OCI-LY7 (cell line): ENCODE results near the gene SAP30L. TPM values are rescaled to one million over a fixed set of nuclear protein-coding genes. Genes with fewer than 3 reads are reported as not detected.

Experiments
- BruUV-seq: library from RNA; stranded (reverse); fragments of 400-500 nt; replicated peaks from 2 replicates; lab custom pipeline; 2021; lab: Mats Ljungman, UMichigan
- CTCF ChIA-PET: fragments of 300-600 bp; sonication (Branson Sonifier 250); formaldehyde crosslinking; loops from one replicate; lab custom pipeline; 2022; ENCODE audit warnings: antibody characterized with exemption; ENCODE audit not compliant: unreplicated experiment; lab: Charles Lee
- POLR2A ChIA-PET: fragments of 300-600 bp; sonication (Branson Sonifier 250); formaldehyde crosslinking; loops from one replicate; lab custom pipeline; 2022; ENCODE audit warnings: antibody characterized with exemption; lab: Charles Lee
- DNase-seq: peaks from one replicate; pipeline ENCODE4 v3.0.0-alpha.2; 2015; ENCODE audit warnings: low spot score
- H2AFZ ChIP-seq: fragments of 200-600 bp; sonication (generic), shearing (Covaris generic); 2 replicates; pipeline ENCODE4 v1.6.1; 2014; ENCODE audit warnings: mild to moderate bottlenecking, antibody characterized with exemption, low read length, moderate library complexity
- H3K27ac ChIP-seq: fragments of 200-600 bp; sonication (generic); 2 replicates; pipeline ENCODE4 v1.5.1; 2014; ENCODE audit warnings: mixed run types, low read depth, mild to moderate bottlenecking, moderate library complexity, low read length, inconsistent platforms; ENCODE audit not compliant: poor library complexity, severe bottlenecking
- H3K36me3 ChIP-seq: fragments of 200-600 bp; sonication (generic); 2 replicates; pipeline ENCODE4 v1.6.1; 2014; ENCODE audit warnings: mild to moderate bottlenecking, antibody characterized with exemption, low read length, moderate library complexity, mixed read lengths; ENCODE audit not compliant: insufficient read depth
- H3K4me1 ChIP-seq: fragments of 200-600 bp; sonication (generic); 2 replicates; pipeline ENCODE4 v1.5.1; 2014; ENCODE audit warnings: mild to moderate bottlenecking, low read length; ENCODE audit not compliant: insufficient read depth, poor library complexity, severe bottlenecking
- H3K4me2 ChIP-seq: fragments of 200-600 bp; sonication (generic); 2 replicates; pipeline ENCODE4 v1.6.1; 2014; ENCODE audit warnings: mild to moderate bottlenecking, low read length
- H3K4me3 ChIP-seq: fragments of 200-600 bp; sonication (generic); 2 replicates; pipeline ENCODE4 v1.5.1; 2014; ENCODE audit warnings: mild to moderate bottlenecking, low read depth, low read length; ENCODE audit not compliant: poor library complexity, severe bottlenecking
- H3K79me2 ChIP-seq: fragments of 200-600 bp; sonication (generic); 2 replicates; pipeline ENCODE4 v1.6.1; 2016; ENCODE audit warnings: low read depth, mild to moderate bottlenecking, low read length, moderate library complexity, mixed read lengths; ENCODE audit not compliant: insufficient read depth
- H3K9me2 ChIP-seq: fragments of 200-600 bp; sonication (generic); 2 replicates; pipeline ENCODE4 v1.6.1; 2016; ENCODE audit warnings: mild to moderate bottlenecking, low read length, mixed read lengths; ENCODE audit not compliant: insufficient read depth
- H3K9me3 ChIP-seq: fragments of 200-600 bp; sonication (generic); 2 replicates; pipeline ENCODE4 v1.6.1; 2014; ENCODE audit warnings: mild to moderate bottlenecking, mixed run types, low read length, mixed read lengths
- H4K20me1 ChIP-seq: fragments of 200-600 bp; sonication (generic); 2 replicates; pipeline ENCODE4 v1.6.1; 2014; ENCODE audit warnings: mild to moderate bottlenecking, antibody characterized with exemption, low read length, moderate library complexity, mixed read lengths; ENCODE audit not compliant: insufficient read depth
- EZH2phosphoT487 ChIP-seq: fragments of 200-600 bp; sonication (generic); IDR thresholded peaks from 2 replicates; pipeline ENCODE4 v1.6.1; 2018; ENCODE audit warnings: low read depth, borderline replicate concordance, mild to moderate bottlenecking, mixed run types, antibody characterized with exemption, low read length, moderate library complexity, mixed read lengths
- intact Hi-C: fragments of 100-400 bp; cut with micrococcal nuclease; formaldehyde crosslinking; loops from one replicate; pipeline ENCODE4 v1.10.0; 2022; ENCODE audit not compliant: unreplicated experiment
- total RNA-seq, 2 experiments: library from RNA; depleted of rRNA in 1 of 2; stranded (reverse); fragments of >200 nt in 1 of 2; shearing (Covaris generic) in 1 of 2; gene quantifications; 2 replicates each; pipeline ENCODE4 v1.2.3, GENCODE V29; 2014 to 2022
- TF ChIP-seq, protein P1 (sequence below): fragments of 200-600 bp; sonication (generic); conservative IDR thresholded peaks from 2 replicates; pipeline ENCODE4 v1.5.1; 2014; ENCODE audit warnings: mild to moderate bottlenecking, antibody characterized with exemption, low read length, moderate library complexity, mixed read lengths

SAP30L gene
- total RNA-seq, 2 experiments from 2014 or later: 37.5 to 38.7 TPM

DNA sequence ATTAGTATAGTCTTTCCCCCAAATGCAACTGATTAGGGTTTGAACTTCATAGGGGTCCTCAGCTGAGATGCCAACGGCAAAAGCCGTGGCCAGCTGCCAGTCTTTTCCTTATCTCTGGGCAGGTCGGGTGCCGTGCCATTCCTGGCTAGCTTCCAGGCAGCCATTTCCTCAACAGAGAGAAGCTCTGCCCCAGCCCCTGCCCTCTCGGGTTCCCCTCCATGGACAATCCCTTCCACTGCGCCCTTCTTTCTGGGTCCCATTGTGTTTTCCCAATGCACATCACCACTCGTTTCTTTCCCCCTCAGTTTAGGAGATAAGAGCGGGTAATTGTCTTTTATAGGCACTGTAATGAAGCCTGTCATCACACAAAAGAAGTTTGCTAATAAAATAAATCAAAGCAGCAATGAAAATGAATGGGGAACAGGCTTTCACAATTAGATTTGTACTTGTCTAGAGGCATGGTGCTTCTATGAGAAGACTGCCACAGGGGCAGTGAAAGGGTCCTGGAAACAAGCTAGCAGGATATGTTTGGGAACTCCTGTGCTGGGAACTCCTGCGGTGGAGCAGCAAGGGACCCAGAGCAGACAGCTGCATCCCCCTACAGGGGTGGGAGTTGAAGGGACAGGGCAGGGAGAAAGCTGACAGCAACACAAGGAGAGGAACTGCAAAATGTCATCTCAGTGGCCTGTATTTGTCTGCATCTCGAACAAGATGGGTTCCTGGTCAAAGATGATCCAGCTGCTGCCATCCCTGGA is 48.0 kb upstream of the SAP30L start:
- Histone ChIP-seq H3K27ac (no peak overlapping the region), H3K9me2 (no peaks in the 10 kb centered on the region), H3K4me1 (no peaks in the 10 kb centered on the region), H3K4me2 (no peak overlapping the region), H3K79me2 (no peaks in the 10 kb centered on the region), H3K4me3 (no peak overlapping the region), H3K9me3 (no peaks in the 10 kb centered on the region), H3K36me3 (no peaks in the 10 kb centered on the region), H2AFZ (no peak overlapping the region), H4K20me1 (no peaks in the 10 kb centered on the region)
- DNase-seq: no peak
- BruUV-seq: no TSS peak
- intact Hi-C loops: no loop called here
- CTCF ChIA-PET: interaction anchor here (0.9 kb wide), 1 partner anchor 17 kb away, joined by 3 read pairs; no protein-coding TSS in a partner anchor
- TF ChIP-seq, protein P1, sequence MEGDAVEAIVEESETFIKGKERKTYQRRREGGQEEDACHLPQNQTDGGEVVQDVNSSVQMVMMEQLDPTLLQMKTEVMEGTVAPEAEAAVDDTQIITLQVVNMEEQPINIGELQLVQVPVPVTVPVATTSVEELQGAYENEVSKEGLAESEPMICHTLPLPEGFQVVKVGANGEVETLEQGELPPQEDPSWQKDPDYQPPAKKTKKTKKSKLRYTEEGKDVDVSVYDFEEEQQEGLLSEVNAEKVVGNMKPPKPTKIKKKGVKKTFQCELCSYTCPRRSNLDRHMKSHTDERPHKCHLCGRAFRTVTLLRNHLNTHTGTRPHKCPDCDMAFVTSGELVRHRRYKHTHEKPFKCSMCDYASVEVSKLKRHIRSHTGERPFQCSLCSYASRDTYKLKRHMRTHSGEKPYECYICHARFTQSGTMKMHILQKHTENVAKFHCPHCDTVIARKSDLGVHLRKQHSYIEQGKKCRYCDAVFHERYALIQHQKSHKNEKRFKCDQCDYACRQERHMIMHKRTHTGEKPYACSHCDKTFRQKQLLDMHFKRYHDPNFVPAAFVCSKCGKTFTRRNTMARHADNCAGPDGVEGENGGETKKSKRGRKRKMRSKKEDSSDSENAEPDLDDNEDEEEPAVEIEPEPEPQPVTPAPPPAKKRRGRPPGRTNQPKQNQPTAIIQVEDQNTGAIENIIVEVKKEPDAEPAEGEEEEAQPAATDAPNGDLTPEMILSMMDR: no peak
- TF ChIP-seq EZH2phosphoT487: no peak
- POLR2A ChIA-PET: interaction anchor here (0.6 to 0.8 kb wide), 2 partner anchors 24 to 206 kb away, joined by 3 to 6 read pairs; no protein-coding TSS in a partner anchor

DNA sequence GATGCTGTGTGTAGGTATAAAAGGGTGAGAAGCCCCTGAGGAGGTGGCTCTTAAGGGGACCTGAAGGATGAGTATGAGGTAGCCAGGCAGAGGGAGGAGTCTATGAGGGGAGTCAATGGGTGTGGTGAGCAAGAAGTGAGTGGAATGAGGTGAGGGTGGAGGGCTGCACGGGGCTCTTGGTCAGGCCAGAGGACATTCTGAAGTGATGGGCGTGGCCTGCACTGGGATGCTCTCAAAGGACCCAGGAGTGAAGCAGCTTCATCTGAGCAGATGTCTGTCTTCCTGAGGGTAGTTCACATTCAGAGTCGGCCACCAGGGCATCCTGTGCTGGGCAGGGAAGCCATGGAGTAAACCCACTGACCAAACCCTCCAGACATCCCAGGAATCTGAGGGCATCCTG is 45.1 kb upstream of the SAP30L start:
- Histone ChIP-seq H3K9me2 (no peaks in the 10 kb centered on the region), H2AFZ (no peak overlapping the region), H4K20me1 (no peaks in the 10 kb centered on the region), H3K27ac (no peak overlapping the region), H3K79me2 (no peaks in the 10 kb centered on the region), H3K4me2 (no peak overlapping the region), H3K4me3 (no peak overlapping the region), H3K9me3 (no peaks in the 10 kb centered on the region), H3K36me3 (no peaks in the 10 kb centered on the region), H3K4me1 (no peaks in the 10 kb centered on the region)
- DNase-seq: no peak
- TF ChIP-seq, protein P1: no peak
- TF ChIP-seq EZH2phosphoT487: no peak
- no TSS peak for BruUV-seq
- ChIA-PET CTCF (no interaction called here), POLR2A (no interaction called here)
- intact Hi-C loops: loop anchor here (5.0 kb wide), 1 partner anchor 218 kb away; no protein-coding TSS in a partner anchor

DNA sequence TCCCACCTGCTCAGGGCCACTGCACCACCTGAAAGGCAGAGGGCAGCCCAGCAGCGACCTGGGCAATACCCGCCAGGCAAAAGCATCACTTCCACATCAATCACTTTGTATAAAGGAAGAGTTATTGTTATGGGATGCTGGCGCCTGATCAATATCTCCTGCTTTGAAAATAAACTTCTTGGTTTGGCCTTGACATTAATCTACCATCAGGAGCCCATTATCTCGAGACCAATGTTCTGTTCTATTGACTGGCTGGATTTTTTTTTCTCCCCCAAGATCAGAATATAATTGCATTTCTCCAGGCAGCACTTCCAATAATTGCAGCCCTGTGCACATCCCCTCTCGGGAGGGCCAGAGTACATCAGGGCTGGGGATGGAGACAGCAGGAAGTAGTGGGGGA is 44.4 kb upstream of the SAP30L start:
- H3K9me3 ChIP-seq: no peaks in the 10 kb centered on the region
- ChIA-PET CTCF (no interaction called here), POLR2A (no interaction called here)
- no peak overlapping the region for H2AFZ ChIP-seq
- TF ChIP-seq, protein P1: no peak
- TF ChIP-seq EZH2phosphoT487: no peak
- no peak overlapping the region for H3K4me2 ChIP-seq
- no peaks in the 10 kb centered on the region for H4K20me1 ChIP-seq
- intact Hi-C loops: loop anchor here (5.0 kb wide), 1 partner anchor 219 kb away; no protein-coding TSS in a partner anchor
- no peaks in the 10 kb centered on the region for H3K9me2 ChIP-seq
- no peak for DNase-seq
- H3K36me3 ChIP-seq: no peaks in the 10 kb centered on the region
- BruUV-seq: no TSS peak
- H3K4me3 ChIP-seq: no peak overlapping the region
- H3K27ac ChIP-seq: no peak overlapping the region
- no peaks in the 10 kb centered on the region for H3K79me2 ChIP-seq
- H3K4me1 ChIP-seq: no peaks in the 10 kb centered on the region
